Measurements from ENCODE around the gene DUSP19.

DUSP19 gene

GRCh38 chr2:183068561-183068960 lies 10.0 kb upstream of the DUSP19 start:
- no peak for DNase-seq (ENCODE audit: low read depth, low spot score)

- no peak for DNase-seq (ENCODE audit: low read depth, low spot score)
These were observed 9.4 kb upstream of the DUSP19 start for GRCh38 chr2:183069174-183069573.

GRCh38 chr2:183070942-183071844 lies 7.4 kb upstream of the DUSP19 start:
- DNase-seq (ENCODE audit: low read depth, low spot score): peak; percentile 87

- no peak for DNase-seq (ENCODE audit: low read depth, low spot score)
These were observed 6.4 kb upstream of the DUSP19 start for GRCh38 chr2:183072177-183072576.

GRCh38 chr2:183078163-183078463 lies 434 bp upstream of the DUSP19 start:
- no peak for DNase-seq (ENCODE audit: low read depth, low spot score)

GRCh38 chr2:183079139-183079775 lies 710 bp downstream of the DUSP19 start:
- DNase-seq (ENCODE audit: low read depth, low spot score): no peak

GRCh38 chr2:183081911-183082310 lies 3.4 kb downstream of the DUSP19 start:
- no peak for DNase-seq (ENCODE audit: low read depth, low spot score)

- no peak for DNase-seq (ENCODE audit: low read depth, low spot score)
These were observed 9.5 kb downstream of the DUSP19 start for GRCh38 chr2:183088061-183088460.

- DNase-seq (ENCODE audit: low read depth, low spot score): no peak
These were observed 10.8 kb downstream of the DUSP19 start for GRCh38 chr2:183089192-183089851.

GRCh38 chr2:183091318-183091953 lies 12.9 kb downstream of the DUSP19 start:
- no peak for DNase-seq (ENCODE audit: low read depth, low spot score)

- DNase-seq (ENCODE audit: low read depth, low spot score): no peak
These were observed 13.4 kb downstream of the DUSP19 start for GRCh38 chr2:183091954-183092345.

- no peak for DNase-seq (ENCODE audit: low read depth, low spot score)
These were observed 15.5 kb downstream of the DUSP19 start for GRCh38 chr2:183093857-183094657.

GRCh38 chr2:183105402-183106134 lies 27.0 kb downstream of the DUSP19 start:
- no peak for DNase-seq (ENCODE audit: low read depth, low spot score)

- DNase-seq (ENCODE audit: low read depth, low spot score): no peak
These were observed 34.0 kb downstream of the DUSP19 start for GRCh38 chr2:183112577-183112976.

- DNase-seq (ENCODE audit: low read depth, low spot score): no peak
These were observed 35.1 kb downstream of the DUSP19 start for GRCh38 chr2:183113630-183114029.

- no peak for DNase-seq (ENCODE audit: low read depth, low spot score)
These were observed 38.7 kb downstream of the DUSP19 start for GRCh38 chr2:183117226-183117625.

- no peak for DNase-seq (ENCODE audit: low read depth, low spot score)
These were observed 44.8 kb downstream of the DUSP19 start for GRCh38 chr2:183123117-183123958.

GRCh38 chr2:183123959-183124221 lies 45.3 kb downstream of the DUSP19 start:
- DNase-seq (ENCODE audit: low read depth, low spot score): no peak

GRCh38 chr2:183124222-183124956 lies 45.8 kb downstream of the DUSP19 start, which contains the start of gene NUP35:
TSS of gene NUP35 (plus strand) at chr2:183124443. CDS start at chr2:183124458, 15 bp downstream.
- peak; percentile 92 for DNase-seq (ENCODE audit: low read depth, low spot score)
